Esophagus (tissue), 2 donors: ENCODE results near the gene FARSB. TPM values are rescaled to one million over a fixed set of nuclear protein-coding genes. Genes with fewer than 3 reads are reported as not detected.
"Not testable (repeated sequence)": the region's sequence is repeated elsewhere in the genome, so short reads cannot be mapped to it uniquely, and the experiment has no call there.

Experiments
- H3K27ac ChIP-seq, 2 donors: one replicate each; pipeline ENCODE4 v1.5.1; 2013; ENCODE audit warnings: low read depth in 2 of 2, mild to moderate bottlenecking in 2 of 2, inconsistent platforms in 1 of 2, low read length in 1 of 2, moderate library complexity in 1 of 2
- H3K27me3 ChIP-seq, 2 donors: one replicate each; pipeline ENCODE4 v1.6.1; 2013; ENCODE audit warnings: low read length in 2 of 2, control low read depth in 1 of 2, mild to moderate bottlenecking in 1 of 2; ENCODE audit not compliant: insufficient read depth in 2 of 2, control insufficient read depth in 1 of 2
- H3K36me3 ChIP-seq, 2 donors: one replicate each; pipeline ENCODE4 v1.6.1; 2013; ENCODE audit warnings: low read length in 1 of 2; ENCODE audit not compliant: control insufficient read depth in 2 of 2, insufficient read depth in 2 of 2
- H3K4me1 ChIP-seq, 2 donors: one replicate each; pipeline ENCODE4 v1.6.1; 2013; ENCODE audit warnings: low read length in 1 of 2; ENCODE audit not compliant: control insufficient read depth in 2 of 2, insufficient read depth in 2 of 2
- H3K4me3 ChIP-seq, 2 donors: one replicate each; pipeline ENCODE4 v1.5.1; 2013; ENCODE audit warnings: low read length in 2 of 2, mild to moderate bottlenecking in 2 of 2, low read depth in 1 of 2, moderate library complexity in 1 of 2
- H3K9me3 ChIP-seq, 2 donors: one replicate each; pipeline ENCODE4 v1.6.1; 2013; ENCODE audit warnings: mild to moderate bottlenecking in 2 of 2, low read depth in 1 of 2, low read length in 1 of 2, moderate library complexity in 1 of 2; ENCODE audit not compliant: control insufficient read depth in 2 of 2, insufficient read depth in 1 of 2
- WGBS, 2 donors: extraction: QIAGEN DNeasy Blood & Tissue Kit; methylation state at CpG; one replicate each; pipeline ENCODE4 v1.1.7; 2013; 5-methylcytosine and 5-hydroxymethylcytosine counted together
- polyA plus RNA-seq, 2 donors: library from polyadenylated mRNA; stranded (reverse); fragments of 200-250 nt; gene quantifications; one replicate each; pipeline ENCODE4 v1.2.3, GENCODE V29; 2013
- donor health status: healthy with polysubstance abuse.
- donor health status: Bipolar disorder and iron deficiency.

FARSB gene
- polyA plus RNA-seq, result 10 to 100 TPM; 12.6 to 22.5 TPM

- Histone ChIP-seq H3K36me3 (no peaks in the 10 kb centered on the region), H3K27ac (peak within 1 kb of the TSS; percentile 86 to 97), H3K27me3 (no peaks in the 10 kb centered on the region), H3K4me3 (peak within 1 kb of the TSS; percentile 78 to 92), H3K4me1 (peaks cover 0 to 3% of the 10 kb centered on the region in 2 donors), H3K9me3 (no peaks in the 10 kb centered on the region)
- 0 to 1% methylated on average over 45 of the region's 45 CpGs for WGBS, 2 donors
Observed at GRCh38 chr2:222655787-222656525, at the start of gene FARSB. TSS of gene FARSB (minus strand) at chr2:222656092. CDS start at chr2:222656073, 19 bp downstream.

- no peaks in the 10 kb centered on the region for H3K9me3 ChIP-seq
- 55 to 62% methylated on average over 3 of the region's 3 CpGs for whole genome bisulfite sequencing, 2 donors
- H3K4me1 ChIP-seq, result no peaks in the 10 kb centered on the region
- H3K27me3 ChIP-seq, result no peaks in the 10 kb centered on the region
- no peaks in the 10 kb centered on the region for H3K36me3 ChIP-seq
- no peak overlapping the region for H3K4me3 ChIP-seq
- H3K27ac ChIP-seq, result no peak overlapping the region
Observed at GRCh38 chr2:222703886-222704285, 48.0 kb upstream of the FARSB start.

DNA sequence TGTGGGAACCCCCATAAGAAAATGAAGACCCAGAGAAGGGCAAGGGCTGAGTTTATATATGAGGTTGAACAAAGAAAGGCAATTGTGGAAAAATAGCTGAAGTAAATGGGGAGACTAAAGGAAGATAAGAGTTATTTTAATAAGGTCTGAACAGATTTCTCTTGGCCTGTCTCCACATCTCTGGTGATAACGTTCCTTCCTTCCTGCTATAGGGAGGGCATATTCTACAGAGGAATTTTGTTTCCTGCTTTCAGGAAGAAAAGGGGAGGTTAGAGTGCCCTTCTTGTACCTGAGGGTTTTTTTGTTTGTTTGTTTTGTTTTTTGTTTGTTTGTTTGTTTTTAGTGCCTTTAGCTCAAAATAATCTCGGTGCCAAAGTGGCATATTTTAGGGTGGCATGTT is 47.2 kb upstream of the FARSB start:
- Histone ChIP-seq H3K36me3 (no peaks in the 10 kb centered on the region), H3K27me3 (no peaks in the 10 kb centered on the region), H3K27ac (no peak overlapping the region), H3K4me3 (no peak overlapping the region), H3K9me3 (no peaks in the 10 kb centered on the region), H3K4me1 (no peaks in the 10 kb centered on the region)
- WGBS, 2 donors, result 41 to 50% methylated on average over 2 of the region's 2 CpGs

DNA sequence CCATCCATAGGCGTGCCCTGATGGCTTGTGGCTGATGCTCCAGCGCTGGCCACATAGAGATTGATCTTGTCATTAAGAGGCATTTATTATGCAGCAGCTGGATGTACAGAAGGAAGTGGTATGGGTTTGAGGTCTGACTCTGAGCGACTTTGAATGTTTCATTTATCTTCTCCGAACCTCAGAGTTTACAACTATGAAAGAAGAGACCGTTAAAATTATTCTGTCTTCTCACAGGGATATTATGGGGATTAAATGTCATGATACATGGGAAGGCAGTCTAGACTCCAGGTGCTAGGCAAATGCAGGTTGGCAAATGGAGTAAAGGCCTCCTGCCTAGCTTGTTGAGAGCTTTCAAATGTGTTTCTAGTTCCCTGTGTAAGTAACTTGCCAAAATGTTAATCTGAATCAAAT is 45.8 kb upstream of the FARSB start:
- Histone ChIP-seq H3K4me3 (no peak overlapping the region), H3K27ac (no peak overlapping the region), H3K4me1 (no peaks in the 10 kb centered on the region), H3K9me3 (no peaks in the 10 kb centered on the region), H3K27me3 (no peaks in the 10 kb centered on the region), H3K36me3 (no peaks in the 10 kb centered on the region)
- WGBS, 2 donors, result 61 to 65% methylated on average over 5 of the region's 5 CpGs

DNA sequence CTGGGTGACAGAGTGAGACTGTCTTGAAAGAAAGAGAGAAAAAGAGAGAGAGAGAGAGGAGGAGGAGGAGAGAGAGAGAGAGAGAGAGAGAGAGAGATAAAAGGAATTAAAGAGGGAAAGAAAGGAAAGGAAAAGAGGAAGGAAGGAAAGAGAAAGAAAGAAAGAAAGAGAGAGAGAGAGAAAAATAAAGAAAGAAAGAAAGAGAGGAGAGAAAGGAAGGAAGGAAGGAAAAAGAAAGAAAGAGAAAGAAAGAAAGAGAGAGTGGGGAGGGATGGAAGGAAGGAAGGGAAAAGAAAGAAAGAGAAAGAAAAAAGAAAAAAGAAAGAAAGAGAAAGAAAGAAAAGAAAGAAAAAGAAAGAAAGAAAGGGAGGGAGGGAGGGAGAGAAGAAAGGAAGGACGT is 45.3 kb upstream of the FARSB start:
- no peaks in the 10 kb centered on the region for H3K27me3 ChIP-seq
- H3K36me3 ChIP-seq, result no peaks in the 10 kb centered on the region
- no peaks in the 10 kb centered on the region for H3K4me1 ChIP-seq
- H3K27ac ChIP-seq, result no peak overlapping the region
- 57 to 72% methylated on average over 1 of the region's 1 CpG for WGBS, 2 donors
- no peaks in the 10 kb centered on the region for H3K9me3 ChIP-seq
- no peak overlapping the region for H3K4me3 ChIP-seq

DNA sequence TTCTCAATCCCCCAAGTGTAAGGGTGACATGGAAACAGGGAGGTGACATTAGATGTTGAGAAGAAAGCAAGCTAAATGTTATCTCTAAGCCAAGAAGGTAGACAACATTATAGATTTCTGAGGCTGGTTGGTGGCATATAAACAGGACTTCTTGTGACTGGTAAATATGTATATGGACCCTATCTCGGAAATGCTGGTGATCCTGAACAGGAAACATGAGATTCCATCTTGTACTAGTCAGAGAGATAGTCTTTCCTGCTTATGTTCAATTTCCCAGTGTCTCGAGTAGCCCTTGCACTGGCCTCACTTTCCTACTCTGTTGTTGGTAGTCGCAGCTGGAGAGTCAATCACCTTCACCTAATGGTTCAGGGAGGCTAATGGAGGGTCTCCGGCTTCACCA is 42.4 kb upstream of the FARSB start:
- H3K9me3 ChIP-seq, result no peaks in the 10 kb centered on the region
- H3K4me1 ChIP-seq, result no peaks in the 10 kb centered on the region
- no peak overlapping the region for H3K4me3 ChIP-seq
- no peaks in the 10 kb centered on the region for H3K27me3 ChIP-seq
- WGBS, 2 donors, result 89 to 94% methylated on average over 4 of the region's 4 CpGs
- no peak overlapping the region for H3K27ac ChIP-seq
- no peaks in the 10 kb centered on the region for H3K36me3 ChIP-seq

- no peaks in the 10 kb centered on the region for H3K4me1 ChIP-seq
- no peaks in the 10 kb centered on the region for H3K36me3 ChIP-seq
- WGBS, 2 donors, result 82 to 85% methylated on average over 1 of the region's 1 CpG
- no peak overlapping the region for H3K4me3 ChIP-seq
- H3K9me3 ChIP-seq, result no peaks in the 10 kb centered on the region
- no peaks in the 10 kb centered on the region for H3K27me3 ChIP-seq
- no peak overlapping the region for H3K27ac ChIP-seq
Observed at GRCh38 chr2:222693837-222694236, 37.9 kb upstream of the FARSB start.

DNA sequence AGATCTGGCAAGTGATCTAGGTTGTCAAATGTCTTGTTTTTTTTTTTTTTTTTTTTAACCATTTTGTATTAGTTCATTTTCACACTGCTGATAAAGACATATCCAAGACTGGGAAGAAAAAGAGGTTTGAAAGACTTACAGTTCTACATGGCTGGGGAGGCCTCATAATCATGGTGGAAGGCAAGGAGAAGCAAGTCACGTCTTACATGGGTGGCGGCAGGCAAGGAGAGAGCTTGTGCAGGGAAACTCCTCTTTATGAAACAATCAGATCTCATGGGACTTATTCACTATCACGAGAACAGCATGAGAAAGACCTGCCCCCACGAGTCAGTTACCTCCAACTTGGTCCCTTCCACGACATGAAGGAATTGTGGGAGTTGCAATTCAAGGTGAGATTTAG is 37.5 kb upstream of the FARSB start:
- H3K4me3 ChIP-seq, H3K9me3 ChIP-seq, H3K27ac ChIP-seq, H3K4me1 ChIP-seq, H3K36me3 ChIP-seq, H3K27me3 ChIP-seq: not testable (repeated sequence)
- 76 to 85% methylated on average over 5 of the region's 5 CpGs for WGBS, 2 donors

DNA sequence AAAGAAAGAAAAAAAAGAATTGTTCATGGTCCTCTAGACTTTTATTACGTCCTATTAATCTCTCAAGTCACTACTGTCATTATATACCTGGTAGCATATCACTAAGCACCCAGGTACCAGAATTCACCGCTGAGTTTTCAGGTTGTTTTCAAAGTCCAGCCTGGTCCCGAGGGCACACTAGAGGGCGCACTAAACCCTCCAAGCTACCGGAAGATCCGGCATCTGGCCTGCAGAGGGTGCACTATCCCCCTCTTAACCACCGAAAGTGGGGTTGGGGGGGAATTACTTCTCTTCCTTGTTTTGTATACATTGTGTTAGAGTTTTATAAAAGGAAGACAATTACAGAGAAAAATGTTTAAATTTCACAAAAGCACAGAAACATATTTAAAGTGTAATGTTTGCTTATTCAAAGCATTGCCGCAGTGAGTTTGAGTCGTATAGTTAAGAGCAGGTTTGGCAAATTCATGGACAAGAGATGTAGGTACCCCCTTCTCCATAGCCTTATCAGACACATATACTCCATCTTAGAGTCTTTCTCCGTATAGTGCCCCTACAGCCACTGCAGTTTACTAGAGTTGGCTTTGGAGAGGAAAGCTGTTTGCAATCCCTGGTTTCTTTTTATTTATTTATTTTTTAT is 34.8 kb upstream of the FARSB start:
- WGBS, 2 donors, result 28 to 30% methylated on average over 10 of the region's 10 CpGs
- H3K27me3 ChIP-seq, result no peaks in the 10 kb centered on the region
- H3K36me3 ChIP-seq, result no peaks in the 10 kb centered on the region
- no peak overlapping the region for H3K4me3 ChIP-seq
- H3K4me1 ChIP-seq, result no peaks in the 10 kb centered on the region
- no peaks in the 10 kb centered on the region for H3K9me3 ChIP-seq
- H3K27ac ChIP-seq, result no peak overlapping the region

GRCh38 chr2:222689322-222689721 is 33.4 kb upstream of the FARSB start:
- Histone ChIP-seq H3K4me1 (no peaks in the 10 kb centered on the region), H3K27ac (no peak overlapping the region), H3K9me3 (no peaks in the 10 kb centered on the region), H3K27me3 (no peaks in the 10 kb centered on the region), H3K36me3 (no peaks in the 10 kb centered on the region), H3K4me3 (no peak overlapping the region)
- WGBS, 2 donors, result 74 to 76% methylated on average over 2 of the region's 2 CpGs
